ENCODE measurements around the gene MRPL55.
"Not testable (repeated sequence)": the region's sequence is repeated elsewhere in the genome, so short reads cannot be mapped to it uniquely, and the experiment has no call there.

MRPL55 gene

GRCh38 chr1:228118040-228118439 is 8.9 kb upstream of the MRPL55 start:
- no peak for TF ChIP-seq CTCF (IDR thresholded peaks at IDR 0.05; ENCODE audit: borderline replicate concordance, insufficient read depth, low read depth, low read length)
- no peak overlapping the region for H3K4me3 ChIP-seq (ENCODE audit: low read depth, low read length)

GRCh38 chr1:228117335-228117734 is 8.2 kb upstream of the MRPL55 start:
- no peak overlapping the region for H3K4me3 ChIP-seq (ENCODE audit: low read depth, low read length)

GRCh38 chr1:228114827-228115226 is 5.7 kb upstream of the MRPL55 start:
- H3K4me3 ChIP-seq (ENCODE audit: low read depth, low read length) = no peak overlapping the region
- no peak for TF ChIP-seq CTCF (IDR thresholded peaks at IDR 0.05; ENCODE audit: borderline replicate concordance, insufficient read depth, low read depth, low read length)

More at GRCh38 chr1:228117335-228117734, 8.2 kb upstream of the MRPL55 start:
- no peak for TF ChIP-seq CTCF (IDR thresholded peaks at IDR 0.05; ENCODE audit: borderline replicate concordance, insufficient read depth, low read depth, low read length)

- H3K4me3 ChIP-seq (ENCODE audit: low read depth, low read length) = no peak overlapping the region
- no peak for TF ChIP-seq CTCF (IDR thresholded peaks at IDR 0.05; ENCODE audit: borderline replicate concordance, insufficient read depth, low read depth, low read length)
Measured at GRCh38 chr1:228112617-228113016, 3.5 kb upstream of the MRPL55 start.

- no peak overlapping the region for H3K4me3 ChIP-seq (ENCODE audit: low read depth, low read length)
- no peak for TF ChIP-seq CTCF (IDR thresholded peaks at IDR 0.05; ENCODE audit: borderline replicate concordance, insufficient read depth, low read depth, low read length)
Measured at GRCh38 chr1:228112167-228112566, 3.1 kb upstream of the MRPL55 start.

GRCh38 chr1:228111315-228111714 is 2.2 kb upstream of the MRPL55 start:
- H3K4me3 ChIP-seq (ENCODE audit: low read depth, low read length) = not testable (repeated sequence)

GRCh38 chr1:228110556-228110955 is 1.5 kb upstream of the MRPL55 start:
- H3K4me3 ChIP-seq (ENCODE audit: low read depth, low read length) = no peak overlapping the region

More at GRCh38 chr1:228110556-228110955, 1.5 kb upstream of the MRPL55 start:
- no peak for TF ChIP-seq CTCF (IDR thresholded peaks at IDR 0.05; ENCODE audit: borderline replicate concordance, insufficient read depth, low read depth, low read length)

All from GM12875 (cell line).